Fibroblast of mammary gland (primary cell): ENCODE measurements around the gene MAML3.
A peak's percentile ranks its signal among the peaks of the same experiment; 100 is the strongest.

Experiments
- DNase-seq: peaks from one replicate; pipeline ENCODE4 v3.0.0-alpha.2; 2010; ENCODE audit warnings: low read depth
- H3K4me3 ChIP-seq: 2 replicates; pipeline ENCODE4 v1.5.1; 2011; ENCODE audit warnings: low read depth, mild to moderate bottlenecking, low read length, moderate library complexity; ENCODE audit not compliant: control insufficient read depth
- CTCF ChIP-seq: conservative IDR thresholded peaks from 2 replicates; pipeline ENCODE4 v1.5.1; 2011; ENCODE audit warnings: low read depth, low read length, inconsistent platforms; ENCODE audit not compliant: control insufficient read depth, insufficient read depth

Gene MAML3

GRCh38 chr4:139843641-139844040 is 310.3 kb downstream of the MAML3 start:
- no peak overlapping the region for H3K4me3 ChIP-seq
- no peak for DNase-seq
- TF ChIP-seq CTCF, result no peak

- DNase-seq, result no peak
- H3K4me3 ChIP-seq, result no peak overlapping the region
- no peak for TF ChIP-seq CTCF
Measured at GRCh38 chr4:139841464-139842195, 312.4 kb downstream of the MAML3 start.

GRCh38 chr4:139840773-139841172 is 313.2 kb downstream of the MAML3 start:
- no peak overlapping the region for H3K4me3 ChIP-seq
- no peak for DNase-seq
- TF ChIP-seq CTCF, result no peak

- DNase-seq, result no peak
- TF ChIP-seq CTCF, result no peak
- no peak overlapping the region for H3K4me3 ChIP-seq
Measured at GRCh38 chr4:139839403-139840031, 314.5 kb downstream of the MAML3 start.

- peak; percentile 19 for DNase-seq
- H3K4me3 ChIP-seq, result no peak overlapping the region
- no peak for TF ChIP-seq CTCF
Measured at GRCh38 chr4:139838811-139839210, 315.2 kb downstream of the MAML3 start.

- no peak for DNase-seq
- H3K4me3 ChIP-seq, result no peak overlapping the region
- no peak for TF ChIP-seq CTCF
Measured at GRCh38 chr4:139834981-139835391, 319.0 kb downstream of the MAML3 start.
